Measurements from ENCODE around the gene GPD2.

DNA sequence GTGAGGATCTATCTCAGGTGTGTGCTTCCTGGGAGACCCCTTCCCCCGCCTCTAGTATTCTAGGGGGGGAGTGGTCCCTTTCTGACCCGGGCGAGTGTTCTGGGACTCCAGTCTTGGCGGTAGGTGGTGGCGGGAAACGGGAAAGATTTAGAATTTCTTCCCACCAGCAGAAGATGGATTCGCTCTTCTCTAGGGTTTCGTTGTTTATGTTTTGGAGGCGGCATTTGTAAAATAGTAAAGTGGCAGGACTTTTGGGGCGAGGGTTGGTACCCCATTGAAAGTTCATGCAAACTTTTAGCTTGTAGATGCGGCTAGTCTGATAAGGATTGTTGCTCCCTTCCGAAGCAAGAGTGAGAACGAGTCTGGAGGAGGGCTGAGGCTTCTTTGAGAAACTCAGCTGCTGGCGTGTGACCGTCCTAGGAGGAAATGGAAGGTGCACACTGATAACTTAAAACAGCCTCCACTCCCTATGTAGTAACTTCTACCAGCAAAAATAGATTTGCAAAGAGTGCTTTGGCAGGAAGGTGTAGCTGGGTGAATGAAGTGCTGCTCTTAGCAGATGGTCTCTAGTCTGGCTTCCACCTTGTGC lies 412 bp downstream of the GPD2 start:
- TF ChIP-seq POLR2A (IDR thresholded peaks at IDR 0.05; ENCODE audit: low read depth, low read length) (no peak), POLR2AphosphoS5 (IDR thresholded peaks at IDR 0.05; ENCODE audit: low read depth, low read length) (no peak), TAF1 (IDR thresholded peaks at IDR 0.05; ENCODE audit: low read depth, low read length) (0 out of 2 replicates have a peak, but pooled peaks have one; percentile 59), PAX5 (IDR thresholded peaks at IDR 0.05; ENCODE audit: insufficient read depth, low read length, severe bottlenecking) (no peak)
